CD14-positive monocyte (primary cell): ENCODE data around the gene PNISR. TPM values are rescaled to one million over a fixed set of nuclear protein-coding genes. Genes with fewer than 3 reads are reported as not detected.

ENCODE experiments used
- DNase-seq, 3 donors: peaks; one replicate each; pipeline ENCODE4 v3.0.0-alpha.2; 2011 to 2022
- H2AFZ ChIP-seq: 2 replicates; pipeline ENCODE4 v1.6.0; 2012; ENCODE audit warnings: mild to moderate bottlenecking, low read depth, low read length, inconsistent platforms; ENCODE audit not compliant: insufficient read depth, poor library complexity, severe bottlenecking
- H3K27ac ChIP-seq, 2 donors: 1 replicate in 1 of 2; 2 replicates in 1 of 2; pipeline ENCODE4 v1.5.1; 2012 to 2013; ENCODE audit warnings: low read length in 2 of 2, control low read depth in 1 of 2, inconsistent platforms in 1 of 2, low read depth in 1 of 2, mild to moderate bottlenecking in 1 of 2
- H3K27me3 ChIP-seq, 2 donors: one replicate each; pipeline versions ENCODE4 v1.6.0 to v1.6.1; 2011 to 2013; ENCODE audit warnings: low read length in 2 of 2; ENCODE audit not compliant: control insufficient read depth in 2 of 2, insufficient read depth in 2 of 2
- H3K36me3 ChIP-seq, 2 donors: replicated peaks in 1 of 2; 1 replicate in 1 of 2; 2 replicates in 1 of 2; pipeline versions ENCODE4 v1.5.1 to v1.6.1; 2012 to 2013; ENCODE audit warnings: low read length in 2 of 2, control low read depth in 1 of 2, inconsistent platforms in 1 of 2, mild to moderate bottlenecking in 1 of 2; ENCODE audit not compliant: insufficient read depth in 2 of 2, control insufficient read depth in 1 of 2
- H3K4me1 ChIP-seq, 2 donors: 1 replicate in 1 of 2; 2 replicates in 1 of 2; pipeline versions ENCODE4 v1.5.1 to v1.6.1; 2012 to 2013; ENCODE audit warnings: low read length in 2 of 2, control low read depth in 1 of 2, inconsistent platforms in 1 of 2, mild to moderate bottlenecking in 1 of 2, moderate library complexity in 1 of 2; ENCODE audit not compliant: insufficient read depth in 2 of 2, control insufficient read depth in 1 of 2
- H3K4me2 ChIP-seq: replicated peaks from 2 replicates; pipeline ENCODE3; 2012; ENCODE audit warnings: low read length, moderate library complexity, mild to moderate bottlenecking; ENCODE audit not compliant: poor library complexity, severe bottlenecking; ENCODE audit errors: extremely low read depth
- H3K4me3 ChIP-seq, 3 experiments: fragments of 200-600 bp in 1 of 3; sonication (generic) in 1 of 3; replicated peaks in 1 of 3; 1 replicate in 2 of 3; 2 replicates in 1 of 3; pipeline ENCODE4 v1.5.1; 2011 to 2013; ENCODE audit warnings: low read length in 3 of 3, mild to moderate bottlenecking in 3 of 3, control low read depth in 2 of 3, low read depth in 2 of 3, inconsistent platforms in 1 of 3, moderate library complexity in 1 of 3
- H3K79me2 ChIP-seq: 2 replicates; pipeline ENCODE4 v1.6.0; 2012; ENCODE audit warnings: mild to moderate bottlenecking, control low read depth, inconsistent platforms, low read length, moderate library complexity; ENCODE audit not compliant: insufficient read depth
- H3K9ac ChIP-seq: 2 replicates; pipeline ENCODE4 v1.6.0; 2017; ENCODE audit warnings: low read length, mild to moderate bottlenecking; ENCODE audit not compliant: insufficient read depth, poor library complexity, severe bottlenecking
- H3K9me3 ChIP-seq, 2 donors: replicated peaks in 1 of 2; 1 replicate in 1 of 2; 2 replicates in 1 of 2; pipeline versions ENCODE4 v1.5.1 to v1.6.1; 2012 to 2013; ENCODE audit warnings: low read length in 2 of 2, control low read depth in 1 of 2; ENCODE audit not compliant: control insufficient read depth in 1 of 2, insufficient read depth in 1 of 2
- H4K20me1 ChIP-seq: 2 replicates; pipeline ENCODE4 v1.6.0; 2012; ENCODE audit warnings: mild to moderate bottlenecking, low read length, control low read depth, moderate library complexity; ENCODE audit not compliant: insufficient read depth
- H3K27ac Mint-ChIP-seq, 7 donors: one replicate each; pipeline ENCODE4 v1.8.0; 2020; ENCODE audit warnings: mild to moderate bottlenecking in 7 of 7, mixed read lengths in 7 of 7, moderate library complexity in 6 of 7, inconsistent platforms in 2 of 7
- H3K27me3 Mint-ChIP-seq, 3 donors: one replicate each; pipeline ENCODE4 v1.8.0; 2021 to 2022; ENCODE audit warnings: low read depth in 3 of 3, mild to moderate bottlenecking in 3 of 3, mixed read lengths in 3 of 3, moderate library complexity in 3 of 3, inconsistent platforms in 1 of 3
- H3K36me3 Mint-ChIP-seq, 2 donors: one replicate each; pipeline ENCODE4 v1.8.0; 2020; ENCODE audit warnings: mixed read lengths in 2 of 2, inconsistent platforms in 1 of 2, mild to moderate bottlenecking in 1 of 2
- H3K4me1 Mint-ChIP-seq: one replicate; pipeline ENCODE4 v1.8.0; 2020; ENCODE audit warnings: mild to moderate bottlenecking, mixed read lengths
- H3K4me3 Mint-ChIP-seq, 2 donors: one replicate each; pipeline ENCODE4 v1.8.0; 2020; ENCODE audit warnings: mild to moderate bottlenecking in 2 of 2, mixed read lengths in 2 of 2, moderate library complexity in 1 of 2
- H3K9me3 Mint-ChIP-seq, 7 donors: one replicate each; pipeline ENCODE4 v1.8.0; 2020 to 2022; ENCODE audit warnings: mixed read lengths in 7 of 7, mild to moderate bottlenecking in 6 of 7, moderate library complexity in 6 of 7, inconsistent platforms in 2 of 7
- WGBS: methylation state at CpG from one replicate; pipeline ENCODE4 v1.1.5; 2013; ENCODE audit warnings: missing lambda C conversion rate; ENCODE audit not compliant: insufficient coverage; 5-methylcytosine and 5-hydroxymethylcytosine counted together
- intact Hi-C, 2 donors: fragments of 100-400 bp; cut with micrococcal nuclease; formaldehyde crosslinking; loops; one replicate each; pipeline versions ENCODE4 v1.15.0 to v1.15.1; 2023
- polyA plus RNA-seq, 3 donors: library from polyadenylated mRNA; depleted of rRNA in 1 of 3; unstranded in 2 of 3; stranded (reverse) in 1 of 3; fragments of 300-500 nt in 2 of 3; fragments of >200 nt in 1 of 3; fragmentation: Illumina TruSeq in 2 of 3; gene quantifications; 1 replicate in 2 of 3; 2 replicates in 1 of 3; pipeline ENCODE4 v1.2.3, GENCODE V29; 2012 to 2021
- TF ChIP-seq, protein P1 (sequence below): fragments of 200-600 bp; IDR thresholded peaks from one replicate; pipeline ENCODE4 v1.8.0; 2022; ENCODE audit warnings: antibody characterized with exemption, mild to moderate bottlenecking

Gene PNISR
- polyA plus RNA-seq, 3 donors, result 28.9 to 75.4 (median 33.9) TPM

DNA sequence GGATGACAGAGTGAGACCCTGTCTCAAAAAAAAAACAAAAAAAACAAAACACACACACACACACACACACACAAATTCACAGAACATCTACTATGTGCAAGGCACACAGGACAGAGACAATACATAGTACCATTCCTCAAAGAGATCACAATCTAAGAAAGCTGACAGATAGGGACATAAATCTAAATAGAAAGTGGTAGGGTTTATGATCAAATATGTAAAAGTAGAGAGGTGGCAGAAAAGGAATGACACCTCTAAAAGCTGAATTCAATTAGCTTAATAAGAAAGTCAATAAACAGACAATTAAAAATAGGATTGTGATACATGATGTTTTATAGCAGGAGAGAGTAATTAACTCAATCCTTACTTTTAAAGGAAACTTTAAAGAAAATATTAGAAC is 48.6 kb upstream of the PNISR start:
- no peak overlapping the region for H3K4me3 ChIP-seq
- H3K9me3 ChIP-seq, result no peaks in the 10 kb centered on the region
- H3K9ac ChIP-seq, result no peak overlapping the region
- H4K20me1 ChIP-seq, result no peaks in the 10 kb centered on the region
- H3K36me3 ChIP-seq, result peaks cover 0 to 12% of the 10 kb centered on the region in 2 donors
- Mint-ChIP-seq H3K4me3 (no peak overlapping the region), H3K4me1 (no peaks in the 10 kb centered on the region), H3K36me3 (peaks cover 6 to 13% of the 10 kb centered on the region in 2 donors), H3K27me3 (peaks cover 0 to 1% (median 0%) of the 10 kb centered on the region in 3 donors), H3K9me3 (no peaks in the 10 kb centered on the region), H3K27ac (no peak overlapping the region)
- H2AFZ ChIP-seq, result no peak overlapping the region
- DNase-seq, result no peak
- TF ChIP-seq, protein P1, sequence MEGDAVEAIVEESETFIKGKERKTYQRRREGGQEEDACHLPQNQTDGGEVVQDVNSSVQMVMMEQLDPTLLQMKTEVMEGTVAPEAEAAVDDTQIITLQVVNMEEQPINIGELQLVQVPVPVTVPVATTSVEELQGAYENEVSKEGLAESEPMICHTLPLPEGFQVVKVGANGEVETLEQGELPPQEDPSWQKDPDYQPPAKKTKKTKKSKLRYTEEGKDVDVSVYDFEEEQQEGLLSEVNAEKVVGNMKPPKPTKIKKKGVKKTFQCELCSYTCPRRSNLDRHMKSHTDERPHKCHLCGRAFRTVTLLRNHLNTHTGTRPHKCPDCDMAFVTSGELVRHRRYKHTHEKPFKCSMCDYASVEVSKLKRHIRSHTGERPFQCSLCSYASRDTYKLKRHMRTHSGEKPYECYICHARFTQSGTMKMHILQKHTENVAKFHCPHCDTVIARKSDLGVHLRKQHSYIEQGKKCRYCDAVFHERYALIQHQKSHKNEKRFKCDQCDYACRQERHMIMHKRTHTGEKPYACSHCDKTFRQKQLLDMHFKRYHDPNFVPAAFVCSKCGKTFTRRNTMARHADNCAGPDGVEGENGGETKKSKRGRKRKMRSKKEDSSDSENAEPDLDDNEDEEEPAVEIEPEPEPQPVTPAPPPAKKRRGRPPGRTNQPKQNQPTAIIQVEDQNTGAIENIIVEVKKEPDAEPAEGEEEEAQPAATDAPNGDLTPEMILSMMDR, result no peak
- H3K4me1 ChIP-seq, result no peaks in the 10 kb centered on the region
- no peak overlapping the region for H3K4me2 ChIP-seq
- intact Hi-C loops, result loop anchor here in 1 of 2 donors (5.0 kb wide), 1 partner anchor 274 kb away; no protein-coding TSS in a partner anchor
- H3K27ac ChIP-seq, result no peak overlapping the region
- H3K27me3 ChIP-seq, result no peaks in the 10 kb centered on the region
- no peaks in the 10 kb centered on the region for H3K79me2 ChIP-seq

DNA sequence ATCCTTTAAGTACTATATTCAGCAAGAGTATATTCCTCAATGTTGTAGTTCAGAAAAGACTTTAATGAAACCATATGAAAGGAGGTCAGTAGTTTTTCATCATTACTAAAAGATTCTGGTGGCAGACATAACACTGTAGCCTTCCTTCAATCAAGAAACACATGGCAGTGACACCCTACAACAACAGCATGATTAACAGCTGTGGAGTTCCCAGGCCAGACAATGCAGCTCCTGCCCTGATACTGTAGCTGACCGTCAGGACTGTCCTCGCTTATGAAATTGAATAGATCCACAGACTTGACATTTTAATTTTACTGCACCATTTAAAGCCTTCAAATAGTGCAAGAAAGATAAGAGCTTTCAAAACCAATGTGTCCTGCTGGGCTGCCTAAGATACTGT is 46.5 kb upstream of the PNISR start:
- no peak overlapping the region for H3K4me3 Mint-ChIP-seq

More for the DNA sequence above, 46.5 kb upstream of the PNISR start:
- H3K9ac ChIP-seq, result no peak overlapping the region
- Mint-ChIP-seq H3K27me3 (peaks cover 0 to 1% (median 0%) of the 10 kb centered on the region in 3 donors), H3K27ac (no peak overlapping the region), H3K9me3 (no peaks in the 10 kb centered on the region), H3K36me3 (peaks cover 6 to 13% of the 10 kb centered on the region in 2 donors), H3K4me1 (no peaks in the 10 kb centered on the region)
- H3K4me1 ChIP-seq, result no peaks in the 10 kb centered on the region
- H3K27me3 ChIP-seq, result no peaks in the 10 kb centered on the region
- H3K79me2 ChIP-seq, result no peaks in the 10 kb centered on the region
- H3K4me3 ChIP-seq, result no peak overlapping the region
- TF ChIP-seq, protein P1, result no peak
- H4K20me1 ChIP-seq, result no peaks in the 10 kb centered on the region
- intact Hi-C loops, result loop anchor here in 1 of 2 donors (5.0 kb wide), 1 partner anchor 276 kb away; no protein-coding TSS in a partner anchor
- no peak for DNase-seq
- H3K27ac ChIP-seq, result no peak overlapping the region
- H2AFZ ChIP-seq, result no peak overlapping the region
- no CpG with 5 or more reads among the region's 2 CpGs for whole genome bisulfite sequencing
- H3K36me3 ChIP-seq, result peaks cover 0 to 12% of the 10 kb centered on the region in 2 donors
- no peaks in the 10 kb centered on the region for H3K9me3 ChIP-seq
- no peak overlapping the region for H3K4me2 ChIP-seq
